DND-41 (cell line): ENCODE data around the gene B3GNT4.
"Not testable (repeated sequence)": the region's sequence is repeated elsewhere in the genome, so short reads cannot be mapped to it uniquely, and the experiment has no call there.

Source experiments
- ATAC-seq: fragments of 200-7000 bp; cut with Tn5 transposase; 3 replicates; pipeline ENCODE4 v1.9.1; 2021; ENCODE audit warnings: low read depth; ENCODE audit not compliant: insufficient read depth
- DNase-seq: peaks from one replicate; pipeline ENCODE4 v3.0.0-alpha.2; 2020
- H2AFZ ChIP-seq: 2 replicates; pipeline ENCODE4 v1.6.0; 2012; ENCODE audit warnings: low read depth, low read length
- H3K27ac ChIP-seq: 2 replicates; pipeline ENCODE4 v1.5.1; 2012; ENCODE audit warnings: low read length, inconsistent platforms
- H3K27me3 ChIP-seq: fragments of 200-600 bp; sonication (generic); 2 replicates; pipeline ENCODE4 v1.6.0; 2012; ENCODE audit warnings: low read length, mild to moderate bottlenecking, inconsistent platforms; ENCODE audit not compliant: insufficient read depth, poor library complexity
- H3K36me3 ChIP-seq: 2 replicates; pipeline ENCODE4 v1.5.1; 2012; ENCODE audit warnings: low read length, inconsistent platforms; ENCODE audit not compliant: insufficient read depth
- H3K4me1 ChIP-seq: 2 replicates; pipeline ENCODE4 v1.5.1; 2012; ENCODE audit warnings: mild to moderate bottlenecking, low read length; ENCODE audit not compliant: insufficient read depth
- H3K4me2 ChIP-seq: 2 replicates; pipeline ENCODE4 v1.6.0; 2012; ENCODE audit warnings: mild to moderate bottlenecking, moderate library complexity, low read length, inconsistent platforms; ENCODE audit not compliant: insufficient read depth
- H3K4me3 ChIP-seq, 2 experiments: fragments of 200-600 bp in 1 of 2; shearing (Covaris generic) in 1 of 2; 2 replicates each; pipeline ENCODE4 v1.5.1; 2012 to 2016; ENCODE audit warnings: inconsistent platforms in 2 of 2, low read length in 2 of 2, mild to moderate bottlenecking in 2 of 2, low read depth in 1 of 2, moderate library complexity in 1 of 2
- H3K79me2 ChIP-seq: 2 replicates; pipeline ENCODE4 v1.6.0; 2012; ENCODE audit warnings: low read length, inconsistent platforms; ENCODE audit not compliant: insufficient read depth
- H3K9ac ChIP-seq: 2 replicates; pipeline ENCODE4 v1.6.0; 2012; ENCODE audit warnings: low read depth, mild to moderate bottlenecking, inconsistent platforms, low read length, moderate library complexity
- H3K9me3 ChIP-seq: 2 replicates; pipeline ENCODE4 v1.5.1; 2012; ENCODE audit warnings: low read length, moderate library complexity, mild to moderate bottlenecking, inconsistent platforms; ENCODE audit not compliant: insufficient read depth, severe bottlenecking
- H4K20me1 ChIP-seq: 2 replicates; pipeline ENCODE4 v1.6.0; 2012; ENCODE audit warnings: low read length; ENCODE audit not compliant: insufficient read depth
- CTCF ChIP-seq: IDR thresholded peaks from 2 replicates; pipeline ENCODE4 v1.5.1; 2012; ENCODE audit warnings: borderline replicate concordance, low read length, moderate library complexity, mild to moderate bottlenecking; ENCODE audit not compliant: poor library complexity, severe bottlenecking; ENCODE audit errors: extremely low read depth
- EZH2 ChIP-seq: IDR thresholded peaks from 3 replicates; pipeline ENCODE4 v1.6.1; 2012; ENCODE audit warnings: borderline replicate concordance, low read depth, mild to moderate bottlenecking, moderate library complexity, low read length, inconsistent platforms; ENCODE audit not compliant: severe bottlenecking

B3GNT4 gene

DNA sequence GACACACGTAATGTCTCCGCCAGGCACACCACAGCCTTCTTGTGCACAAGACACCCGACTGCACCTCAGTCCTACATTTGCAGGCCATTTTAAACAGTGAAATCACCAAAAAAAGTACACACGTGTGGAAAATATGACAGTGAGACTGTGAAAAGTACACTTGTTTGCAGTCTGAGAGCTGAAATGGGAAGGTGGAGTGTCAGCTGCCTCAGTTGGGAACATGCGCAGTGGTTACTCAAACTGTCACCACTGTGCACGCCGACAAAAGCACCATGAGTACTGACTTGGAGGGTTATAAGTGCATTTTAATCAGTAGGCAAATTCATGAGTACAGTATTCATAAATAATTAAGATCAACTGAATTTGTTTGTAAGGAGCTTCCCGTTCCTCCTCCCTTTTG, 47.0 kb downstream of the B3GNT4 start:
- Histone ChIP-seq H3K9ac (no peak overlapping the region), H3K27me3 (no peaks in the 10 kb centered on the region), H4K20me1 (no peaks in the 10 kb centered on the region; the same call in 1 of the 2 replicates), H2AFZ (no peak overlapping the region), H3K79me2 (peaks cover 2% of the 10 kb centered on the region; the same call in 1 of the 2 replicates), H3K9me3 (no peaks in the 10 kb centered on the region), H3K4me1 (no peaks in the 10 kb centered on the region), H3K4me2 (no peak overlapping the region), H3K4me3 (no peak overlapping the region), H3K27ac (no peak overlapping the region), H3K36me3 (peaks cover 32% of the 10 kb centered on the region)
- ATAC-seq, result no peak
- no peak for TF ChIP-seq EZH2
- TF ChIP-seq CTCF, result no peak
- no peak for DNase-seq

DNA sequence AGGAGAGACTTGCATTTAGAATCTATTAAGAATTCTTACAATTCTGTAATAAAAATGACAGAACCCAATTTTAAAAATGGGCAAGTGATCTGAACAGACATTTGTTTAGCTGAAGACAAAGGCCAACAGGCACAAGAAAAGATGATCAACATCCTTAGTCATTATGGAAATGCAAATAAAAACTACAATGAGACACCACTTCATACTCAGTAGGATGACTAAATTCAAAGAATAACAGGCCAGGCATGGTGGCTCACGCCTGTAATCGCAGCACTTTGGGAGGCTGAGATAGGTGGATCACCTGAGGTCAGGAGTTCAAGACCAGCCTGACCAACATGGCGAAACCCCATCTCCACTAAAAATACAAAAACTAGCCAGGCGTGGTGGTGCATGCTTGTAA, 55.0 kb downstream of the B3GNT4 start:
- not testable (repeated sequence) for H2AFZ ChIP-seq, H3K27ac ChIP-seq, H3K4me3 ChIP-seq, H4K20me1 ChIP-seq, H3K9me3 ChIP-seq, ATAC-seq, H3K27me3 ChIP-seq, H3K4me2 ChIP-seq, DNase-seq, H3K4me1 ChIP-seq, H3K9ac ChIP-seq, H3K79me2 ChIP-seq
- peaks cover 40% of the 10 kb centered on the region for H3K36me3 ChIP-seq
